Cortex of kidney (tissue), 1 donor: Measurements from ENCODE around the gene ARHGAP9.

Experiments used
- DNase-seq: peaks from one replicate; lab custom pipeline; 2025; lab: John Stamatoyannopoulos, UW

The ARHGAP9 gene

GRCh38 chr12:57472391-57472790, 7.3 kb downstream of the ARHGAP9 start:
- no peak for DNase-seq

GRCh38 chr12:57471661-57472060, 8.0 kb downstream of the ARHGAP9 start:
- DNase-seq = no peak

GRCh38 chr12:57470970-57471656, 8.6 kb downstream of the ARHGAP9 start:
- no peak for DNase-seq

GRCh38 chr12:57470286-57470969, 9.2 kb downstream of the ARHGAP9 start:
- no peak for DNase-seq

DNA sequence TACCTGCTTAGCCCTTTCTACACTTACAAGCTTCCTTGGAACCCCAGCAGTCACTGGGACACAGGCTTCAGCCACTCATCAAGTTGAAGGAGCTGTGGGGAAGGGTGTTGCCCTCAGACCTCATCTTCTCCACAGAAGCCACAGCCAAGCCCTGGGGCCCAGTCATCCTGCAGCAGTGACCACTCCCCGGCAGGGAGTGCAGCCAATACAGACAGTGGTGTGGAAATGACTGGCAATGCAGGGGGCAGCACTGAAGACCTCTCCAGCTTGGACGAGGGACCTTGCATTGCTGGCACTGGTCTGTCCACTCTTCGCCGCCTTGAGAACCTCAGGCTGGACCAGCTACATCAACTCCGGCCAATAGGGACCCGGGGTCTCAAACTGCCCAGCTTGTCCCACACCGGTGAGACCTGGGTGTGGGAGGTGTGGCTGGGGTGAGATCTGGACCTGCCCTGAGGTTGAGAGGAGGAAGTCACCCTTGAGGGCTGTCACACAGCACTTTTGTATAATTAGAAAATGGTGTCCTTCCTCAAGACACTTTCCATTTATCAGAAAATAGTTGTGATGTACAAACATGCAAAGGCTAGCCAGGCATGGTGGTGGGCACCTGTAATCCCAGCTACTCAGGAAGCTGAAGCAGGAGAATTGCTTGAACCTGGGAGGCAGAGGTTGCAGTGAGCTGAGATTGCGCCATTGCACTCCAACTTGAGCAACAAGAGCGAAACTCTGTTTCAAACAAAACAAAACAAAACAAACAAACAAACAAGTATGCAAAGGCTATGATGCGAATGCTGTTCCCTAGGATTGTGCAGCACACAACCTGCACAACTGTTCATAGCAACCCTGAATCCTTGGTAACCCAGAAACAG, 10.1 kb downstream of the ARHGAP9 start:
- DNase-seq = no peak

DNA sequence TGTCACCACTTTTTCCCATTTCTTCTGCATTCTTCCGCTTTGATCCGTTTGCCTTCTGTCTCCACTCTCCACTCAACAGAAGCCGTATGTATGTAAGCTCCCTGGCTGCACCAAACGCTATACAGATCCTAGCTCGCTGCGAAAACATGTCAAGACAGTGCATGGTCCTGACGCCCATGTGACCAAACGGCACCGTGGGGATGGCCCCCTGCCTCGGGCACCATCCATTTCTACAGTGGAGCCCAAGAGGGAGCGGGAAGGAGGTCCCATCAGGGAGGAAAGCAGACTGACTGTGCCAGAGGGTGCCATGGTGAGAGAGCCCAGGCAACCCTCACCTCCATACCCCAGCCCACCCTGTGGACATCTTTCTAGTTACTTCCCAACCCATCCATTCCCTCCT, 11.8 kb downstream of the ARHGAP9 start:
- no peak for DNase-seq

DNA sequence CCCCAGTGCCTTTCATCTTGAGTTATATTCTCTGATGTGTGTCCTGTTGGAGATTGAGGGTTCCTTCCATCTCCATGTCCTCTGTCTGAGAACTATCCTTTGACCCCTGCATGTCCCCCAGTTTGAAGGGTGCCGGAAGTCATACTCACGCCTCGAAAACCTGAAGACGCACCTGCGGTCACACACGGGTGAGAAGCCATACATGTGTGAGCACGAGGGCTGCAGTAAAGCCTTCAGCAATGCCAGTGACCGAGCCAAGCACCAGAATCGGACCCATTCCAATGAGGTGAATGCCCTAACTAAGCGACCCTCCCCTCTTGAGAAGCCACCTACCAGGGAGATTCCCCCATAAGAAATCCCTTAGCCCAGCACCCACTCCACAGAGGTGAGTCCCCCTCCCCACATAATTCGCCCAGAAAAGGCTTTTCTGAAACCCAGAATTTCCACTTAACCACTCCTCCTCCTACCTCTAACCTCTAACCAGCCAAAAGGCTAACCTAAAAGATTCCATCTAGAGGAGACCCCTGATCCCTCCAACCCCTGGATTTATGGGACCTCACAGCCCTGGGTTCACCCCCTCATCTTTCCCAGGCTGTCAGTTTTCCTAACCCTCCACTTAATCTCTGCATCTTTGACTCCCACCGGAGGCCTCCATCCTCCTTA, 12.3 kb downstream of the ARHGAP9 start:
- DNase-seq = no peak

DNA sequence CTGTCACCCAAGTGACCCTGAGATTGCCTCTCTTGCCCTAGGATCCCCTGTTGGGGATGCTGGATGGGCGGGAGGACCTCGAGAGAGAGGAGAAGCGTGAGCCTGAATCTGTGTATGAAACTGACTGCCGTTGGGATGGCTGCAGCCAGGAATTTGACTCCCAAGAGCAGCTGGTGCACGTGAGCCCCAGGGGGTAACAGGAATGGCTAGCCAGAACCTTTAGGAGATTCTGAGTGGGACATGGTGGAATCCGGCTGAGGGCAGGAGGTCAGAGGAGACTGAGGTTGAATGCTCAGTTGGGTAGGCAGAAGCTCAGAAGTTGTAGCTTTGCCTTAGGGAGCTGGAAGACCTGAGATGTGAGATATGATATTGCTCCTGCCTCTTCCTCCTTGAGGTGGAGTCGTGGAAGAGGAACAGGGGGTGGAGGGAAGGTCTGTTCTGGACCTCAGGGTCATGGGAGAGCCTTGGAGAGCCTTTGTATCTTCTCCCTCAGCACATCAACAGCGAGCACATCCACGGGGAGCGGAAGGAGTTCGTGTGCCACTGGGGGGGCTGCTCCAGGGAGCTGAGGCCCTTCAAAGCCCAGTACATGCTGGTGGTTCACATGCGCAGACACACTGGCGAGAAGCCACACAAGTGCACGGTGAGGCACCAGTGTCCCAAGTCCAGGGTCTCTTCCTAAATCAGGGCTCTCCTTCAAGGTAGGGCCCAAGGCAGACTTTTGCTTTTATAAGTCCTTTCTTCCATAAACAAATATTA, 13.7 kb downstream of the ARHGAP9 start:
- DNase-seq = no peak

- DNase-seq = no peak
These were observed 14.5 kb downstream of the ARHGAP9 start for GRCh38 chr12:57465030-57465746.

GRCh38 chr12:57464569-57464968, 15.1 kb downstream of the ARHGAP9 start:
- DNase-seq = no peak

DNA sequence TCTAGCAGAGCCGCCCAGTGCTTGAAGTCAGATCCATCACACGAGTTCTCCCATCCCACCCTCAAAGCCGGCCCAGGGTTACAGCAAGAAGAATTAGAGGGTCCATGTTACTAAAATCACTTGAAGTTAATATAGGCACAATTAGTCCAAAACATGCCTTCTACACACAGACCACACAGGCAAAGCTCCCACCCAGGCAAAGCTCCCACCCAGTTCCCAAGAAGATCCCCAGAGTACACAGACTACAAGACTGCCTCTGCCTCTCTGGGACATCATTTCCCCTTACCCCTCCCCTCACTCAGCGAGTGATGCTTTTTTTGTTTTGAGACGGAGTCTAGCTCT, 16.8 kb downstream of the ARHGAP9 start:
- DNase-seq = no peak

DNA sequence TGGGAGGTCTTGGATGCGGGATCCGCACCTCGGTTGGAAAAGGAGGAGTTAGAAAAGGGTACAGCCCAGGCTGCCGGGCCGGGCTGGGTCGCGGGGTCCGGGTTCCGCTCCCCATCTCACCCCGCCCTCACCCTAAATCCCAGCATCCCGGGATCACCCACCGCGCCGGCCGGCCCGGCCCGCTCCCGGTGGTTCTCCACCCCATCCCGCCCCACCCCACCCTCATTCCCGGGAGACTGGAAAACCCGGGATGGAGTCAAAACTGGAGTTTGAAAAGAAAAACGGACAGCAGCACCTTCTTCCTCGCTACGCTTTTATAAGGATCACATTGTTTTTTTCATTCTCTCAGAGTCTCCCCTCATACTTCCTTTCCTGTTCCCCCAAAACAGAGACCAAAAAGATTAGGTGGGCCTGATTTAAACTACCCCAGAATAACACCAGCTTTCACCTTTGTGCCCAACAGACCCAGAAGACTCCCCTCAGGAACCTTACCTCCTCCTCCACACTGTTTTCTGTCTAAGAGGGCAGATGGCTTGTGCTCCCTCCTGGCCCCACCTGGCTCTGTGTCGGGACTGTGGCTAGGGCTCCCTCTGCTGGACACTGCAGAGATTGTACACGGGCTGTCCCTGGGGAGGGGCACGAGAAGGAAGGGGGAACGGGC, 17.3 kb downstream of the ARHGAP9 start:
- DNase-seq = no peak

GRCh38 chr12:57461917-57462250, 17.8 kb downstream of the ARHGAP9 start:
- DNase-seq = no peak

DNA sequence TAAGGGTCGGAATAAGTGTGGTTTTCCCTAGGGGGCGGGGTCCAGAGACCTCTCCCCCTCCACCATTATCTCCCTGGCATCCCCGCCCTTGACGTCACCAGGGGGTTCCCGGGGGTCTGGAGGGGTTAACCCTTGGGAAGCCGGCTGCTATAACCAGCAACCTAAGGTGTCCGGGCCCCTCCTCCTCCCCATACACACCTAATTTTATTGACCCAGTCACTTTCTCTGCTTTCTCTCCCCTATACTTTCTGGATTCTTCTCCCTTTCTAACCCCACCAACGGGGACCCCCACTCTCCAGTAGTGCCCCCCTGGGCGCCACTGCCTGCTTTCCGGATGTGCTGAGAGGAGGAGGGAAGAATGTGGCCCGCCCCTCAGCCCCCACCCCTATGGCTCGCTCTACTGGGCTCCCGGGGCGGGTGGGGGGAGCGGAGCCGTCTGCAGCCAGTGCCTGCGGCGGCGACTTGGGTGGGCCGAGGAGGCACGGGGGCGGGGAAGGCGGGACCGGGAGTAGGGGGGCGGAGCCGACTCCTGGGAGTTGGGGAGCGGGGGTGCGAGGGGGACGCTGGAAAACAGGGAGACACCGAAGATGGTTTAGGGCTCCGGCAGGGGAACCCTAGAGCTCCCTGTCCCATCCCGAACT, 18.3 kb downstream of the ARHGAP9 start:
- no peak for DNase-seq

DNA sequence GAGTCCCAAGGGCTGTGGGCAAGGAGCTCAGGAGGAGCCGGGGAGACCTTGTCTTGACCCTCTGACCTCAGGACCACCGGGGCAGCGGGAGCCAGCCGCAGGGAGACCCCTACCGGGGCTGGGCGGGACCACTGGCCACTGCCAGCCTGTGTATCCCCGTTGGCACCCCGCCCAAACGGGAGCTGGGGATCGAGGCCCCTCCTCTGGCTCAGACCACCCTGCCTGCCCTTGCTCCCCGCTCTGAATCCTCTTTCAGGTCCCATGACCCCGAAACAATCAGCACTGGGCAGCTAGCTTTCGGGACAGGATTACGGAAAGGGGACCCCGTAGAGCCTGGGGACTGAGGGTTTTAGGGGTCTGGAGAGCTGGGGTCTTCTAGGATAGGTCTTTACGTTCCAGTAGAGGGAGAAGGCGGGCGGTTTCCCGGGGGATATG, 18.8 kb downstream of the ARHGAP9 start:
- no peak for DNase-seq

DNA sequence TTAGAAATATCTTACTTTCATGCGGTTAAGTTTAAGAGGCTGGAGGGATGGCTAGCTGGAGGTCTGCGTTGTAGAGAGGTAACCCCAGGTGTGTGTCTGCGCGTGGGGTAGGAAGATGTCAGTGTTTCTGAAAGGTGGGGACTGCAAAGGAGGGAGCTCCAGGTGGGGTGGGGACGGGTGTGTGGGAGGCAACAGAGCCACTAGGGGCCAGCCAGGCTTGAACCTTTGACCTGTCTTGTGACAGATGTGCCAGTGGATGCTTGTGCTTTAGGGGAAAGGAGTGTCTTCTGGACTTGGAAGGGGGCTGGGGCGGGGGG, 19.2 kb downstream of the ARHGAP9 start:
- no peak for DNase-seq

DNA sequence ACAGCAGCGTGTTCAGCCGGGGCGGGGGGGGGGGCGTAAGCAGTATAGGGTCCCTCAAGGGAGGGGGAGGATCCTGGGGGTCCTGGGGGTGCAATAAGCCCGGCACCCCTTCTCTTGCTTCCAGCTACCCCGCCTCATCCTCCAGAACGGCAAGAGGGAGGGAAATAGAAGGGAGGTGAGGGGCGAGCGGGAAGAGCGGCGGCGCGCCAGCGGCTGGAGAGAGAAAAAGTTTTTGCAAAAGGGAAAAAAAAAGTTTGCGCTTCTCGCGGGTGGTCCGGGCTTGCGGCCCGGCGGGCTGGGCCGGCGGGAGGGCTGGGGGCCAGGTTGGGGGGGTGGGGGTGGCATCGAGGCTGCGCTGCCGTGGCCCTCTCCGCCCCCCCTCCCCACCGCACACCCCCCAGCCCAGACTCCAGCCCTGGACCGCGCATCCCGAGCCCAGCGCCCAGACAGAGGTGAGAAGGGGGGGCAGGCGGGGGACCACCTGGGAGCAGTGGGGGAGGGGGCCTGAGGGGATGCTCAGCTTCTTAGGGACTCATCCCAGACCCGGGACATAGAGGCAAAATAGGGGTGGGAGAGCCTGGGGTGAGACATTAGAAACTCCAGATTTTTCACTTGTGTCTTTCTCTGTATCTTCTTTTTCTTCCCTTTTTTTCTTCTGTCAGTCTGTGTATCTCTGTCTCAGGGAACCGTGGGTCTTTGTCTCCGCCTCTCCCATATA, 19.8 kb downstream of the ARHGAP9 start, which contains the start of gene GLI1:
TSS of gene GLI1 (plus strand) at position 36 of the 718 bp plus-strand sequence. CDS start 3,907 bp downstream, outside the sequence.
- no peak for DNase-seq

GRCh38 chr12:57459055-57459749, 20.5 kb downstream of the ARHGAP9 start:
- DNase-seq = no peak

DNA sequence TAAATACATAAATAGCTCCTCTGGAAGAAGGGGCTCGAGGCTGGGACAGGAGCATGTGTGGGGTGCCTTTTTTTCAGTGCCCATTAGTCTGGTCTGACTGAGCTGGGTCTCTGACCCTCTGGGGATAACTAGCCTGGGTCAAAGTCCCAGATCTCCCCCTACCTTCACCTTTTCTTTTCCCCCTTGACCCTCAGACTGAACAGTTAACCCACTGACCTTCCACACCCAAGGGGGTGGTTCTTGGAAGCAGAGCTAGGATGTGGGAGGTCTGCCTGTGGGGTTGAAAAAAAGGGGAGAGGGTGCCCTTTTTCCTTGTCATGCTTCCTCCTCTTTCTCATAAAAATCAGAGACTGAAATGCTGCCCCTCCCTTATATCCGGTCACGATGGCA, 21.0 kb downstream of the ARHGAP9 start:
- no peak for DNase-seq
